Medulla oblongata (tissue), 1 donor: ENCODE measurements around the gene NHEJ1.

Experiments used
- DNase-seq: peaks from one replicate; pipeline ENCODE4 v3.0.0-alpha.2; 2015; ENCODE audit errors: extremely low spot score

Gene NHEJ1

GRCh38 chr2:219029829-219030165 is 130.8 kb downstream of the NHEJ1 start:
- peak; percentile 90 for DNase-seq

DNA sequence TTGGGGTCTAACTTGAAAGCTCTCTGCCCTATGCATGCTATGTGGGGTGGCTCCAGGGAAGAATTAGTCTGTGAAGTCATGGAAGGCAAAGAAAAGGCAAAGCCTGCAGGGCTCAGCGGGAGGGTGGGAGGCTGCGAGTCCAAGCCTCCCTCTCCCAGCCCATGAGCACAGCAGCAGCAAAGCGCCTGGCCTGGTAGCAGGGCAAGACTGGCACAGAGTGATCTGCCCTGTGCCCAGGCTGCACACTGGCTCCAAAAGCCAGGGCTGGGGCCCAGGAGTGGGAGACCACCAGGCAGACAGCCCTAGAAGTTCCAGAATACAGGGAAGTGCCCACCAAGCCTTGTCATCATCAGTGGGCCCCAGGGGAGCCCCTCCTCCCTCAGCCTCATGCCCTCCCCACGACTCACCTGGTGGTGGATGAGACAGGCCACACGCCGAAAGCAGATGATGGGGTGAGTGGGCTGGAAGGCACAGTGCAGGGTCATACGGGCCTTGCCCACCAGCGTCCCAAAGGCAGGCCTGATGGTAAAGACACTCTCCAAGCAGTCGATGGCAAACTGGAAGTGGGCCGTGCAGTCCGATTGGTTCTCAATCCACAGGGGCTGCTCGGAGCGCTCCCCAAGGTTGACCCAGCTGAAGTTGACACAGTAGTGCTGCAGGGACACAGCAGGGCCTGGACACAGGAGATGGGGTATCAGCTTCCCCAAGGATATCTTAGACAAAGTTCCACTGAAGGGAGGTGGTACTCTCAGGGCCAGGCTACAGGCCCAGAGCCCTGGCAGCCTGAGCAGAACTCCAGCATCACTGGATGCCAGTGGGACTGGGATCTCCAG is 131.4 kb downstream of the NHEJ1 start:
- DNase-seq: no peak

- DNase-seq: no peak
Measured at GRCh38 chr2:219028141-219028540, 132.5 kb downstream of the NHEJ1 start.

DNA sequence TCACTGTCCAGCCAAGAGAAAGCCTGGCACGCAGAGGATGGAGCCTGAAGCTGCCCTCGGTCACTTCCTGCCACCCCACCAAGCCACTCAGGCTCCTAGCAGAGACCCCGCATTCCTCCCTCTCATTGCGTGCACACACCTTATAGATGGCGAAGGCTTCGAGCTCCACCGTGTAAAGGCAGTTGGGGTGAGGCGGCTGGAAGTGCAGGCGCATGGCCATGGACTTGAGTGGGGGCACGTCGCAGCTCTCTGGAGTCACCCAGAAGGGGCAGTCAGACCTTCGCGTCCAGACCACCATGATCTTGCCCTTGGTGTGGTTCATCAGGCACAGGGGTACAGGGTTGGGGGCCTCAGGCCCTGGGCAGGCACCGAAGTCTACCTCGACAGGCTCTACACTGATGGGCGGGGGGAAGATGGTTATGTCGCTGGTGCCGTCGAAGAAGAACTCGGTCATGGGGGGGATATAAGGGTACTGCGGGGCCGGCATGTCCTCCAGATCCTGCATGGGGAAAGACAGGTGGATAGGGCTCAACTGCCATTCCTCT is 133.0 kb downstream of the NHEJ1 start:
- no peak for DNase-seq

GRCh38 chr2:219026946-219027345 is 133.7 kb downstream of the NHEJ1 start:
- DNase-seq: no peak

DNA sequence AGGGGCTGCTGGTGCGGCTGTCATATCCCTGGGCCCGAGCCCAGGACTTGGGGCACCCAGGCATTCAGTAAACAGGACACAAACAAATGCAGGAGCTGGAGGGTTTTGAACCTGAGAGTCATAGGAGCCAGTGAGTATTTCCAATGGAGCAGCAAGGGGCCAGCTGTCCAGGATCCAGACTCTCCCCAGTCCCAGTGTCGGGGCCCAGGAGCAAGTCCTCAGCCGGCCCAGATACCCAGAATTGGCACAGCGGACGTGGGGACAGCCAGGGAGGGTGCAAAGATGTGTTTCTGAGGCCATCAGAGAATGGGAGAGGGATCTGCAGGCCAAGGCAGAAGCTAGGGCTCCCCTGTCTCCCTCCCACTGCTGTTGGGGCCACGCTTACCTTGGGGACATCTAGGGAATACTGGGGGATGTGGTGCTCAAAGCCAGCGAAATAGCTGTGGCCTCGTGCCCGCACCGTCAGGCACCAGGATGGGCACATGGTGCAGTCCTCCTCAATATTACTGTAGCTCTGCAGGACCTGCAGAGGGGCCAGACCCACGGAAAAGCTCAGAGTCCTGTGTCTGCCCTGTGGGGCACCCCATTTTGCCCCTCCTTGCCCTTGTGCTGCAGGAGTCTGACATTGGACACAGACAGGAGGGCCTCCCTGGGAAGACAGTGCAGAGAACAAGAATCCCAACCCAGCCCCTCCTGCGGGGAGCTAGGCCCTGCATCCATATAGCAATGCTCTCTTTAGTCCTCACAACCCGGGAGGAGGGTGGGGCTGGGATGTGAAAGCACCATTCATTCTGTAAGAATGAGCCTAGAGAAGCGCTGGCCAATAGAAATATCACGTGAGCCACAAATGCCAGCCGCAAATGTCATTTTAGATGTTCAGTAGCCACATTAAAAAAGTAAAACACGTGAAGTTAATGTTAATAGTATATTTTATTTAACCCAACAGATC is 134.7 kb downstream of the NHEJ1 start:
- DNase-seq: peak; percentile 92
